Keratinocyte (primary cell): Measurements from ENCODE around the gene HCST.

Experiments used
- CTCF ChIP-seq, 3 experiments: IDR thresholded peaks in 1 of 3; conservative IDR thresholded peaks in 1 of 3; optimal IDR thresholded peaks in 1 of 3; 2 replicates in 2 of 3; 3 replicates in 1 of 3; pipeline versions ENCODE3 to v1.5.1; 2011; ENCODE audit warnings: low read length in 3 of 3, mild to moderate bottlenecking in 3 of 3, moderate library complexity in 2 of 3, control low read depth in 1 of 3, inconsistent platforms in 1 of 3; ENCODE audit not compliant: insufficient read depth in 2 of 3; ENCODE audit errors: extremely low read depth in 1 of 3
- EZH2 ChIP-seq: IDR thresholded peaks from one replicate; pipeline ENCODE4 v1.6.1; 2012; ENCODE audit warnings: inconsistent platforms, mild to moderate bottlenecking, low read length, moderate library complexity

- TF ChIP-seq CTCF (optimal IDR thresholded peaks at IDR 0.05 in 1 of 3, IDR thresholded peaks at IDR 0.05 in 1 of 3, conservative IDR thresholded peaks at IDR 0.05 in 1 of 3; ENCODE audit: extremely low read depth in 1 of 3, insufficient read depth in 2 of 3, low read length in 3 of 3) (no peak), EZH2 (no peak)
These were observed 1.3 kb downstream of the HCST start for GRCh38 chr19:35903550-35904179.
